T follicular helper cell (primary cell): Measurements from ENCODE around the gene NEGR1.

Source experiments
- DNase-seq: peaks from one replicate; pipeline ENCODE4 v3.0.0-alpha.2; 2020; ENCODE audit warnings: low read depth

NEGR1 gene

DNA sequence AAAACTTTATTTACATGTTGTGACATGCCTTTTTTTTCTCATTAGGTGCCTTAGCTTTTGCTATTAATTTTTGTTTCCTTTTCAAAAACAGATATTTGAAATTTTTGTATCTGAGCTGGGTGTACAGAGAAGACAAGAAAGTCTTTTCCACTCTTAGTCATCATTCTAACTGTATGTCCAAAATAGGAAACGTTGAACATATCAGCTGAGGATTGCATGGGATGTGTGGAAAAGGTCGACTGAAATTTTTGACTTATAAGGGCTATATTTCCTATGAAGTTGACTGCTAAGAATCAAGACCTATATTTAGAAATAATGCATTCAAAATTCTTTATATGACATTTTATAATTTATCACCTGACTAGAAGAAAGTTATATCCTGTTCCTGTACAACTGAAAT, 931.5 kb downstream of the NEGR1 start:
- DNase-seq = no peak

DNA sequence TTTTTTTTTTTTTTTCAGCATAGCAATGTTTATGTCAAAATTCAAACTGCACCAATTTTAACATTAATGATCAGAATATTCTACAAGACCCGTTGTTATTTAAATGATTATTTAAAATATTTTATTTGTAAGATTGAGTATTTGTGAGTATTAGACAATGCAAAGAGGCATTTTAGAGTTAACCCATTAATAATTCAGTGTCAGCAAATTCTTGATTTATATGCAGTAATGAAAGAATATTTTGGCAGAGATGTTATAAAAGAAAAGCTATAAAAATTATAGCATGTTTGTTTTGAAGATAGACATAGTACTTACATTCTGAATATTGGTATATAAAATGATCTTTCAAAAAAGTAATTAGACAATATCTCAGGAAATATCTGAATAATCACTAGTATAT, 932.0 kb downstream of the NEGR1 start:
- no peak for DNase-seq
